DOHH2 (cell line): ENCODE results near the gene ULBP2.

ENCODE experiments used
- EZH2phosphoT487 ChIP-seq: fragments of 200-600 bp; sonication (generic); IDR thresholded peaks from 2 replicates; pipeline ENCODE4 v1.6.1; 2017; ENCODE audit warnings: borderline replicate concordance, mild to moderate bottlenecking, antibody characterized with exemption, low read length, moderate library complexity, mixed read lengths
- TF ChIP-seq, protein P1 (sequence below): fragments of 200-600 bp; sonication (generic); IDR thresholded peaks from one replicate; pipeline ENCODE4 v1.5.1; 2014; ENCODE audit warnings: antibody characterized with exemption, mild to moderate bottlenecking, low read depth, low read length; ENCODE audit not compliant: poor library complexity, severe bottlenecking

DNA sequence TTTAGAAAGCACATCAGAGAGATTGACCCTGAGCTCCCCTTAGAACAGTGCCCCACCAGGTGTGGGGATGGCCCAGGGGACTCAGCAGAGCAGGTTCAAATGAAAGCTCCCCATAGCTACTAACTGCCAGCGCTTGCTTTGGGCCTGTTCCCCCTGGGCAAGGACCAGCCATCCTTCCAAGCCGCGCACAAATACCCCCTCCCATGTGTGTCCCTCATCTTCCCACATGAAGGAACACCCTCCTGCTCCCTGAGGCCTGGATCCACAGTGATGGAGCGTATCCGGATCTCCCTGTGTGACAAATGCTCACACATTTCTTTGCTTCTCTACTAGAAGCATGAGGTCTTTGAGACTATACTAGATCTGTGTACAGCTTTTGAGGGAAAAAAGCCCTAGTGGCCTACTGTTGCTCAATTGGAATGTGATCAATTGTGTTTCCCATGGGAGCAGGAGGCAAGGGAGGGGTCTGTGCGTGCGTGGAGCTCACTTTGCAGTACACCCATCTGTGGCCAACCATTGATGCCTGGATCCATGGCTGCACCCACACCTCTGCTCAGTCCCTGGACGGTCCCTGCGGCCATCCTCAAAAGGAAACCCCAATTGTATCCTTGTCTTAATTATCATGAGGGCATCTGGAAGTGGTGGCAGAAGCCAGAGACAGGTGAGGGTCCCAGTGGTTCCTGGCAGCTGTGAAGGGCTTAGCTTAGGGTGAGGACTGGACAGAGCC lies 17.4 kb upstream of the ULBP2 start:
- TF ChIP-seq, protein P1, sequence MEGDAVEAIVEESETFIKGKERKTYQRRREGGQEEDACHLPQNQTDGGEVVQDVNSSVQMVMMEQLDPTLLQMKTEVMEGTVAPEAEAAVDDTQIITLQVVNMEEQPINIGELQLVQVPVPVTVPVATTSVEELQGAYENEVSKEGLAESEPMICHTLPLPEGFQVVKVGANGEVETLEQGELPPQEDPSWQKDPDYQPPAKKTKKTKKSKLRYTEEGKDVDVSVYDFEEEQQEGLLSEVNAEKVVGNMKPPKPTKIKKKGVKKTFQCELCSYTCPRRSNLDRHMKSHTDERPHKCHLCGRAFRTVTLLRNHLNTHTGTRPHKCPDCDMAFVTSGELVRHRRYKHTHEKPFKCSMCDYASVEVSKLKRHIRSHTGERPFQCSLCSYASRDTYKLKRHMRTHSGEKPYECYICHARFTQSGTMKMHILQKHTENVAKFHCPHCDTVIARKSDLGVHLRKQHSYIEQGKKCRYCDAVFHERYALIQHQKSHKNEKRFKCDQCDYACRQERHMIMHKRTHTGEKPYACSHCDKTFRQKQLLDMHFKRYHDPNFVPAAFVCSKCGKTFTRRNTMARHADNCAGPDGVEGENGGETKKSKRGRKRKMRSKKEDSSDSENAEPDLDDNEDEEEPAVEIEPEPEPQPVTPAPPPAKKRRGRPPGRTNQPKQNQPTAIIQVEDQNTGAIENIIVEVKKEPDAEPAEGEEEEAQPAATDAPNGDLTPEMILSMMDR = no peak
- TF ChIP-seq EZH2phosphoT487 = no peak
